Measurements from ENCODE around the gene FAM240A.

FAM240A gene

GRCh38 chr3:46661776-46662766 is 49.7 kb downstream of the FAM240A start:
- in situ Hi-C loops (cut with MboI; ENCODE audit: low sequenced_read_pairs), result no loop called here

DNA sequence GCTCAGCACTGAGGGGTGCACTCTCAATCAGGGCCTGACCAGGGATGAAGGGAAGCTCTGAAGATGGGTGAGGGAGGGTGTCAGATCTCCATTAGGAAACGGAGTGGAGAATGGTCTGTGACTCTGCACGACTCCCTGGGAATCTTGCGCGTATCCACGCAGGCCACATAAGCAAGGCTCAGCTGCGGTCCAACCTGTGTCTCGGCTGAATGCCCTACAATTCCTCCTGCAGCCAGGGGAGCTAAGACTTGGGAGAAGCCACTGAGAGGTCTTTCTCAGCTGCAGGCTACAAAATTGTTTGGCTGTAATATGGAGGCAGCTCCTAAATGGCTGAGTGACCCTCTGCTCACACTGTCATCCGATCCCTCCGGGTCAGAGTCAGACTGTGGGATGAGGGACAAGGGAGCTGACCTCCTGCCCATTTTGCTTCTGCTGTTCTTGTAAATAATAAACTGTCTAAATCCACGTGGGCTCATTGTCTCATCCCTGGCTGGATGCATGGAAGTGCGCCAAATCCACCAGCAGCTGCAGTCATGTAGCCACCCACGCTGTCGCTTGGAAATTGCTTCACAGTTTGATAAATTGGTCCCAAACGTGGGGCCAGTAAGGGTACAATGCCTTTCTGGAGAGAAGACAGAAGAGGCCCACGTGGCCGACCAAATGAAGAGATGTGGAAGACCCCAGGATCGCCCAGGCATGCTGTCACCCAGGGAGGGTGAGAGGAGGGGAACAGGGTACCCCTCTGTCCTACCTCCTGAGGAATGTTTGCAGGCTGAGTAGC is 50.6 kb downstream of the FAM240A start:
- in situ Hi-C loops (cut with MboI; ENCODE audit: low sequenced_read_pairs), result no loop called here

DNA sequence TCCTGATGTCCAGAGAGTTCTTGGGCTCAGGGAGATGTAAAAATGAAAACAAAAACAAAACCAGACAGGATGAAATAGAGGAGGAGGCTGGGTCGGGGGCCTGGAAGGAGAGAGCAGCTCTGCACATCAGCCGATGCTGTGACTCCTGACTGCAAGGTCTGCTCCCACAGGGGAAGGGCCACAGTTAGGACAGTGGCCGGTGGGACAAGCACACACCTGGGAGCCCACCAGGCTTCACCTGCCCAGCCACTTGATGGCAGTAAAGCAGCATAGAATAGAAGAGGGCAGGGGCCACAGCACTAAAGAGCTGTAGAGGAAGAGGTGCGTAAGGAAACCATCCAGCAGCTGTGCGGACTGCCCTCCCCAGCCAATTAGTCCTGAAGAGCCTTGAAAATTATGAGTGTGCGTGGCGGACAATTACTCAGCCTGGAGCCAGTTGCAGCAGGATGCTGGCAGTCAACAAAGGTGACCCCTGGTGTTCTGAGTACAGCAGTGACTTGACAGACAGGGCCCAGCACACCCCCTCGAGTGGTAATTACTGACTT is 51.3 kb downstream of the FAM240A start:
- in situ Hi-C loops (cut with MboI; ENCODE audit: low sequenced_read_pairs), result no loop called here

- in situ Hi-C loops (cut with MboI; ENCODE audit: low sequenced_read_pairs), result no loop called here
Measured at GRCh38 chr3:46664188-46664970, 52.1 kb downstream of the FAM240A start.

GRCh38 chr3:46664971-46665762 is 52.8 kb downstream of the FAM240A start:
- in situ Hi-C loops (cut with MboI; ENCODE audit: low sequenced_read_pairs), result no loop called here

DNA sequence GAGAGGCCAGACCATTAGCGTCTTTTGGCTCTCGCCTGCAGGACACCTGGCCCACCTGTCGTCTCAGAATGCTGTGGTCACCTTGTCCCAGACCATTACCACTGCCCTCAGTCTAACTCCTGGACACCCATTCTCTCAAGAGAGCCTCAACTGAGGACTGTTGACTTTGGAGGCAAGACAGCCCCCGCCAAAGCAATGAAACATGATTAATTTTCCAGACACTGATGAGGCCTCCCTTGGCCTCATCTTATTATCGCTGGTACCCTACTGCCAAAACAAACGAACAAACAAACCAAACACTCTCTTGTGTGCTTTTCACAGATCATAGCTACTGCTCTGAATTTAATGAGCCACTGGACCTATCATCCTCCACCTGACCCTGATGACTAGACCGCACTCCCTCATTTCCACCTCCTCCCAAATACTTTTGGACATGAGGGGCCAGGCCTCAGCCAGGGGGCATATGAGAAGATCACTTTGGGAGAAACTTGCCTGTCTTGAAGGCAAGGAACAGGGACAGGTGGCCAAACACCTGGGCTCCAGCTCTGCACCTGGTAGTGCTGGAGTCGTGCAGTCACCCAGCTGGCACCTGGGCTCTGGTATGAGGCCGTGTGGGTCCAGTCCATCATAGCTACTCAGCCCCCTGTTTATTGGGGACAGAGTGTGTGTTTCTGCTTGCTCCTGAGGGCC is 53.6 kb downstream of the FAM240A start:
- in situ Hi-C loops (cut with MboI; ENCODE audit: low sequenced_read_pairs), result no loop called here

GRCh38 chr3:46666453-46666845 is 54.1 kb downstream of the FAM240A start:
- in situ Hi-C loops (cut with MboI; ENCODE audit: low sequenced_read_pairs), result no loop called here

DNA sequence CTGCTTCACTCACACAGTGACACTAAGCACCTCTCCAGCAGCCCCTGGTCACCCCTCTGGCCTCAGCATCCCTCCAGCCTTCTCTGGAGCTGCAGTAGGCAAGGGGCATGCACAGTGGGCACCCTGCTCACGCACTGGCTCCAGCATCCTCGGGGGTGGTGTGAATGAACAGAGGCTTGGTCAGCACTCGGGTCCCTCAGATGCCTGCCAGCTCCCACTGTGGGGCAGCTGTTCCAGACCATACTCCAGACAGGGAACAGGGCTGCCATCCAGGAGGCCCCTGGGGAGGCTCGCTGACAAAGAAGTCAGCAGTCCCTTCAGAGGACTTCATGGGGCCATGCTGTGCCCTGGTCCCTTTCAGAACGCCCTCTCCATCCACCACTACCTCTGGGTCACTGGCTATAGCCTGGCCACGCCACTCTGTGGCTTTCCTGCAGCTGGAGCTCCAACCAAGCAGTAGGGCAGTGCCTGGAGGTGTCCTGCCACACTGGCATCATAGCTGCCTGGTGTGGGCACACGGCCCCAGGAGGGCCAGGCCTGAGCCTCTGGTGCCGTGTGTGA is 54.8 kb downstream of the FAM240A start:
- in situ Hi-C loops (cut with MboI; ENCODE audit: low sequenced_read_pairs), result no loop called here

DNA sequence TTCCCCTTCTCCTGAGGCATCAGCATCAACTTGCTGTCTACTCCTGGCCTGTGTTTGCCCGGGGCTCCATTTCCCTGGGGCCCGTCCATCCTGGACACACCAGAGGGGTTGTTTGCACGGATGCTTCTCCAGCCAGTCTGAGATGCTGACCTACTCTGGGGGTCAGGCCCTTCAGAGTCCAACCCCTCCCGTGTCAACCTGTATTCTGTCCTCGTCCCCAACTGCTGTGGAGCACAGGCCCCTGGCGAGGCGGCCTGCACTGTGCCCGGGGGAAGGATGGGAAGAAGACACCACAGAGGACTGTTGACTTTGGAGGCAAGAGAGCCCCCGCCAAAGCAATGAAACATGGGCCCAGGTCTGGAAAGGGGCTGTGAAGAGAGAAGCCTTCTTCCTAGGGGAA is 55.3 kb downstream of the FAM240A start:
- in situ Hi-C loops (cut with MboI; ENCODE audit: low sequenced_read_pairs), result no loop called here

GRCh38 chr3:46668116-46668515 is 55.8 kb downstream of the FAM240A start:
- in situ Hi-C loops (cut with MboI; ENCODE audit: low sequenced_read_pairs), result no loop called here

DNA sequence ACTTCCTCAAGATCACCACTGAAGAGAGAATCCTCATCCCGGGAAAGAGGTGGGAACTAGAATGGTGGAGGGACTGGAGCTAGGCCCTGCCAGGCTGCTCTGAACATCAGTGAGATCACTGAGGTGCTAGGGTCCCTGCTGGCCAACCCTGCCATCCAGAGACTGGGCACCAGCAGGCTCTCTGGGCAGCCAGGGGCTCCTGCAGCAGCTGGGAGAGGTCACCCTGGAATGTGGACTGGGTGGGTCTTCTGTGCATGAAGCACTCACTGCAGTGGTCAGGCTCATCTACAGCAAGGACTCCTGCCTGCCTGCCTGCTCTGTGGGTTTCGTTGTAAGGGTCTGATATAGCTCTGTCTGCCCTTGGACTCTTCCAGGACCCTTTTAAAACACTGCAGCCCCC is 56.3 kb downstream of the FAM240A start:
- in situ Hi-C loops (cut with MboI; ENCODE audit: low sequenced_read_pairs), result no loop called here

GRCh38 chr3:46669191-46669999 is 57.1 kb downstream of the FAM240A start:
- in situ Hi-C loops (cut with MboI; ENCODE audit: low sequenced_read_pairs), result no loop called here

DNA sequence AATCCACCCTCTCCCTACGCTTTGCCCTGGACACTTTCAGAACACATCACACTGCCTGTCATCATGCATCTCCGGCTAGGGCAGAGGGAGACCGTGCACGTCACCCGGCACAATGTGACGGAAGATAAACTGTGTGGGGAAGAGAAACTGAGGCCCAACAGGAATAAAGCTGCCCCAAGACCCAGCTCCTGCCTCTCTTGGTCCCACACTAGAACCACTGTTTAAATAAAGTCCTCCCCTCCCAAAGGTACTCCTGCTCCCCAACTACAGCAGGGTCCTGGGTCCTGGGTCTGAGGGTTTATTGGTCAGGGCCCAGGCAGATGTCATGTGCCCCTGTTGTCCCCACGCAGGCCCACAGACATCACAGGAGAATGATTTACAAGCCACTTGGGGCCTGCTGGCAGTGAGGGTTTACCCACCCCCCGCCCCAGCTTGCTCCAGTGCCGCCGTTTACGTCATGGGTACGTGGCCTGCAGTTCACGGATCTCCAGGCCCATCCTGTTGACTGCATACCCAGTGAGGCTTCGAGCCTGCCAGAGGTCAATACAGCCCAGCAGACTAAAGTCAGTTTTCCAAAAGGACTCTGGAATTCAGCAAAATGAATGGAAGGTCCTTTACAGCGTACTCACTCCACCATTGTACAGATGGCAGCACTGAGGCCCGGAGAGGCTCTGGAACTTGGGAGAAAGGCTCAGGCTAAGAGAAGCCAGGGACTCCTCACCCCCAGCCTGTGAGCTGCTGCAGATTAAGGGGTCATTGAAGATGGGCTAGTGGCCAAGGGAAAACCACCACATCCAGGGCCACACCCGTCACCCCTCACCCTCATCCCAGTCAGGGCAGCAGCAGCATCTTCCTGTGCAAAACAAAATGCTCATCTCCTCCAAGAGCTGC is 57.9 kb downstream of the FAM240A start:
- in situ Hi-C loops (cut with MboI; ENCODE audit: low sequenced_read_pairs), result no loop called here

GRCh38 chr3:46670891-46671427 is 58.6 kb downstream of the FAM240A start:
- in situ Hi-C loops (cut with MboI; ENCODE audit: low sequenced_read_pairs), result no loop called here

DNA sequence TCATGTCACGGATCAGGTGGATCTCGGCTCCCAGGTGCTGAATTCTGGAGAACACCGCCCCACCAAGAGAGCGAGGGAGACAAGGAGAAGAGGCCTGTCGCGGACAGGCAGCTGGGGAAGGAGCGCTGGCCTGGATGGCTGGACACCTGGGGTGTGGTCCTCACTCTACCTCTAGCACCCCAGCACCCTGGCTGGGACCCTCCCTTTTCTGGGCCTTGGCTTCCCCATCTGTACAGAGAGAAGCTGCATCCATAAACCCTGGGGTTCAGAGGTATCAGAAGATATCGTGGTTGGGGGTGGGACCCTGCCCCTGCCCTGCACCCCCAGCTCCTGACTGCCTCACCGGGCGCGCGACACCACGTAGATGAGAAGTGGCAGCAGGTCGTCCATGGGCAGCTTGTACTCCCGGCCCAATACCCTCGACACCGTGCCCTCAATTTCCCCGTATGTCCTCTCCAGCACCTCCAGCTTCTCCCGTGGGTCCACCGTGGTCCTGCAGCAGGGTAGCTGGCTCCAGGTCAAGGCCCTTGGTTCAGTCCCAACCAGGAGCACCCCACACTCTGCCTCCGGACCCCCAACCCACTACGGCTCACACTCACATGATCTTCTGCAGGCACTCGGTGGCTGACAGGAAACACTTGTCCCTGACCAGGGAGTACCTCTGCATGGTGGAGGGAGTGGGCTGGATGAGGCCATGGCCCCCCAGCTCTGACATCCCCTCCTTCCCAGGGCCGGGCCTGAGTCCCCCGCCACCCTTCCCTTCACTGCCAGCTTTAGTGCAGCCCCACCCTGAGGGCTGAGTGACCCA is 59.4 kb downstream of the FAM240A start:
- in situ Hi-C loops (cut with MboI; ENCODE audit: low sequenced_read_pairs), result no loop called here

- in situ Hi-C loops (cut with MboI; ENCODE audit: low sequenced_read_pairs), result no loop called here
Measured at GRCh38 chr3:46672349-46672695, 60.0 kb downstream of the FAM240A start.

Measured in HL-60/S4 treated with phorbol 12-myristate 13-acetate at 8.2 ng/mL for 4 days and 3 days (cell line).